Smooth muscle cell (in vitro differentiated cells): ENCODE results near the gene MESD. TPM values are rescaled to one million over a fixed set of nuclear protein-coding genes. Genes with fewer than 3 reads are reported as not detected.

Experiments
- DNase-seq: peaks from one replicate; lab custom pipeline; 2025; ENCODE audit not compliant: unreplicated experiment; lab: John Stamatoyannopoulos, UW
- H2AFZ ChIP-seq: fragments of 200-600 bp; sonication (generic); 2 replicates; pipeline ENCODE4 v1.6.0; 2016; ENCODE audit warnings: antibody characterized with exemption, low read depth, mild to moderate bottlenecking
- H3F3A ChIP-seq: fragments of 200-600 bp; sonication (generic); 2 replicates; pipeline ENCODE4 v1.6.0; 2017; ENCODE audit warnings: antibody characterized with exemption, low read depth
- H3K27ac ChIP-seq: fragments of 200-600 bp; sonication (generic); 2 replicates; pipeline ENCODE4 v1.5.1; 2016; ENCODE audit warnings: low read depth, mild to moderate bottlenecking
- H3K27me3 ChIP-seq: fragments of 200-600 bp; sonication (generic); 2 replicates; pipeline ENCODE4 v1.6.1; 2016; ENCODE audit warnings: low read depth, mild to moderate bottlenecking
- H3K36me3 ChIP-seq: fragments of 200-600 bp; sonication (generic); 2 replicates; pipeline ENCODE4 v1.5.1; 2016; ENCODE audit warnings: low read depth
- H3K4me1 ChIP-seq: fragments of 200-600 bp; sonication (generic); 2 replicates; pipeline ENCODE4 v1.5.1; 2016; ENCODE audit warnings: low read depth
- H3K4me2 ChIP-seq: fragments of 200-600 bp; sonication (generic); 2 replicates; pipeline ENCODE4 v1.6.0; 2016; ENCODE audit warnings: mild to moderate bottlenecking
- H3K4me3 ChIP-seq: fragments of 200-600 bp; sonication (generic); 2 replicates; pipeline ENCODE4 v1.5.1; 2016; ENCODE audit warnings: mild to moderate bottlenecking
- H3K79me2 ChIP-seq: fragments of 200-600 bp; sonication (generic); 2 replicates; pipeline ENCODE4 v1.6.0; 2016; ENCODE audit warnings: low read depth, mild to moderate bottlenecking
- H3K9ac ChIP-seq: fragments of 200-600 bp; sonication (generic); 2 replicates; pipeline ENCODE4 v1.6.0; 2016; ENCODE audit warnings: low read depth
- H3K9me3 ChIP-seq: fragments of 200-600 bp; sonication (generic); replicated peaks from 2 replicates; pipeline ENCODE4 v1.5.1; 2016; ENCODE audit warnings: low read depth
- H4K20me1 ChIP-seq: fragments of 200-600 bp; sonication (generic); 2 replicates; pipeline ENCODE4 v1.6.0; 2016; ENCODE audit warnings: low read depth
- WGBS: methylation state at CpG from one replicate; pipeline ENCODE4 v1.1.7; 2016; ENCODE audit warnings: low lambda C conversion rate; 5-methylcytosine and 5-hydroxymethylcytosine counted together
- polyA plus RNA-seq: library from polyadenylated mRNA; unstranded; fragments of >200 nt; fragmentation: Nextera tagmentation; extraction: Ambion mirVana; gene quantifications from 2 replicates; pipeline ENCODE4 v1.2.1, GENCODE V29; 2016
- total RNA-seq: library from RNA; depleted of rRNA; stranded (reverse); fragments of >200 nt; gene quantifications from 2 replicates; pipeline ENCODE4 v1.2.3, GENCODE V29; 2014
- TF ChIP-seq, protein P1 (sequence below): fragments of 200-600 bp; sonication (generic); IDR thresholded peaks from 2 replicates; pipeline ENCODE4 v1.5.1; 2017; ENCODE audit warnings: borderline replicate concordance, mild to moderate bottlenecking, antibody characterized with exemption; ENCODE audit not compliant: insufficient read depth, poor library complexity, severe bottlenecking

The MESD gene
- total and polyA plus RNA-seq, 2 experiments from 2014 or later, result 20.1 to 41.4 TPM

DNA sequence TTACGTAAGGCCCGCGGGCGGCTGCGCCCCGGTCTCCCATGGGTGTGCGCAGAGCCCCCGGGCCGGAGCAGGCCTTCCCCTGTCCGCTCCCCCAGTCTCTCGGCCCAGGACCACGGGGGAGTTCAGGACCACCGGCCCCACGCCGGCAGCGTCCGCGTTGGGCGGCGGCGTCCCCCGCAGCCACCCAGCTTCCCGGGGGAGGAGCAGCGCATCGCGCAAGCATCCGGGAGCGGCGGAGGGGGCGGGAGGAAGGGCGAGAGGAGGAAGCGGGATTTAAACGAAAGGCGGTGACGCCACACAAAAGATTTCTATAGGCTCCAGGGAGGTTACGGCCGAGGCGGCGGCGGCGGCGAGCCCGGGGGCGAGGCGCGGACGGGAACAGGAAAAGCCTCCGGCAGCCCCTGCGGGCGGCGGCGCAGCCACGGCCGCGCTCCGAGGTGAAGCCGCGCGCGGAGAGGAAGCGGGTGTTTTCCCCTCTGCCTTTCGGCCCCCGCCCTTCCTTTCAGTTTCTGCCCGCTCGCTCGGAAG, 11.1 kb upstream of the MESD start, which contains the start of gene TLNRD1:
TLNRD1 (plus strand) TSS at position 300 of the 528 bp plus-strand sequence. CDS start 1,349 bp downstream, outside the sequence.
- H3K27ac ChIP-seq, result peak within 1 kb of the TSS; percentile 91
- peak within 1 kb of the TSS; percentile 96 for H3K9ac ChIP-seq
- H3K27me3 ChIP-seq, result no peaks in the 10 kb centered on the region
- under 1% methylated on average over 42 of the region's 66 CpGs for WGBS
- TF ChIP-seq, protein P1, sequence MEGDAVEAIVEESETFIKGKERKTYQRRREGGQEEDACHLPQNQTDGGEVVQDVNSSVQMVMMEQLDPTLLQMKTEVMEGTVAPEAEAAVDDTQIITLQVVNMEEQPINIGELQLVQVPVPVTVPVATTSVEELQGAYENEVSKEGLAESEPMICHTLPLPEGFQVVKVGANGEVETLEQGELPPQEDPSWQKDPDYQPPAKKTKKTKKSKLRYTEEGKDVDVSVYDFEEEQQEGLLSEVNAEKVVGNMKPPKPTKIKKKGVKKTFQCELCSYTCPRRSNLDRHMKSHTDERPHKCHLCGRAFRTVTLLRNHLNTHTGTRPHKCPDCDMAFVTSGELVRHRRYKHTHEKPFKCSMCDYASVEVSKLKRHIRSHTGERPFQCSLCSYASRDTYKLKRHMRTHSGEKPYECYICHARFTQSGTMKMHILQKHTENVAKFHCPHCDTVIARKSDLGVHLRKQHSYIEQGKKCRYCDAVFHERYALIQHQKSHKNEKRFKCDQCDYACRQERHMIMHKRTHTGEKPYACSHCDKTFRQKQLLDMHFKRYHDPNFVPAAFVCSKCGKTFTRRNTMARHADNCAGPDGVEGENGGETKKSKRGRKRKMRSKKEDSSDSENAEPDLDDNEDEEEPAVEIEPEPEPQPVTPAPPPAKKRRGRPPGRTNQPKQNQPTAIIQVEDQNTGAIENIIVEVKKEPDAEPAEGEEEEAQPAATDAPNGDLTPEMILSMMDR, result no peak
- peaks cover 42% of the 10 kb centered on the region for H4K20me1 ChIP-seq
- H3F3A ChIP-seq, result no peaks in the 10 kb centered on the region
- no peaks in the 10 kb centered on the region for H3K36me3 ChIP-seq
- no peaks in the 10 kb centered on the region for H3K9me3 ChIP-seq
- H3K4me3 ChIP-seq, result peak within 1 kb of the TSS; percentile 99
- H2AFZ ChIP-seq, result peak within 1 kb of the TSS; percentile 96
- peak; percentile 52 for DNase-seq
- H3K79me2 ChIP-seq, result peaks cover 42% of the 10 kb centered on the region
- H3K4me1 ChIP-seq, result no peaks in the 10 kb centered on the region
- H3K4me2 ChIP-seq, result peak within 1 kb of the TSS; percentile 85

DNA sequence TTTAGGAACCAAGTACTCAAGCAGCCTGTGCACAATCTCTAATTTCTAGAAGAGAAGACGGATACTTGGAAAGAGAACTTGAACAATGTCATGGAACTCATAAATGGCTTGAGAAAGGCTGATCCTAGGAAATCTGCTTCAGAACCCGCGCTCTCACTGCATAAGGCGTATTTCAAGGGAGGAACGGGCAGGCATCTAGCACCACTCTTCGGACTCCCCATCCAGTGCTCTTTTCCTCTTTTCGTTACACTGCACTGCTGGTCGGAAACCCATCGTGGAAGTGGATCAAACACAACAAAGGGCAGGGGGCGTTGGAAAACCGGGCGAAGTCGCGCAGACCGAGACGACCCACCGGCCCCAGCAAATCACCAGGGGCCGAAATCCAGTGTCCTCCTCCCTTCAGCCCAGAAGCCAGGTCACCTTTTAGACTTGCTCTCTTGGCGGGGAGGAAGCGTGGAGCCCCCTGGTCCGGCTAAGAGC, 10.6 kb upstream of the MESD start:
- Histone ChIP-seq H3F3A (no peaks in the 10 kb centered on the region), H3K27ac (peak overlapping the region; percentile 91), H3K27me3 (no peaks in the 10 kb centered on the region), H3K9me3 (no peaks in the 10 kb centered on the region), H3K4me3 (peak overlapping the region; percentile 99), H3K79me2 (peaks cover 37% of the 10 kb centered on the region), H3K4me1 (no peaks in the 10 kb centered on the region), H3K4me2 (peak overlapping the region; percentile 85), H2AFZ (peak overlapping the region; percentile 96), H3K36me3 (no peaks in the 10 kb centered on the region), H3K9ac (peak overlapping the region; percentile 96), H4K20me1 (peaks cover 37% of the 10 kb centered on the region)
- TF ChIP-seq, protein P1, result no peak
- no peak for DNase-seq
- 7% methylated on average over 21 of the region's 21 CpGs for WGBS

DNA sequence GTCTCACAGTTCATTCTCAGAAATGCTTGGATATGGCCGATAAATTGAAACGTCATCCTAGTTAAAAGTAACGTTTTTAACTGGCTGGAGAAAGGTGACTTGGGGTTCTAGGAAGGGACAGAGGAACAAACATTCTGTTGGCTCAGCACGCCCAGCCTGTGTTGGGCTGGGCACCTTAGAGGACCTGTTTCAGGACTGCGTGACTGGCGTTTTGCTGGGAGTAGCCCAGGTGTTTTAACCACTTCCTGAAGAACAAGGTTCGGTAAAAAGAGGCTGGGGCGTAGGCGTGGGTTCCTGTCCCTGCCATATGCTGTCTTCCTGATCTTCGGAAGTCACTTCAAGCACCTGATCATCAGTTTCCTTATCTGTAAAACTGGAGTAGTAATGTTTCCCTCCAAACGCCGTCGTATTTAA, 10.0 kb upstream of the MESD start:
- Histone ChIP-seq H3K9me3 (no peaks in the 10 kb centered on the region), H3K27ac (peak overlapping the region; percentile 91), H2AFZ (no peak overlapping the region), H3K36me3 (no peaks in the 10 kb centered on the region), H3K4me3 (peak overlapping the region; percentile 99), H3K4me1 (no peaks in the 10 kb centered on the region), H3F3A (no peaks in the 10 kb centered on the region), H3K4me2 (peak overlapping the region; percentile 85), H3K9ac (no peak overlapping the region), H3K79me2 (peaks cover 32% of the 10 kb centered on the region), H3K27me3 (no peaks in the 10 kb centered on the region), H4K20me1 (peaks cover 31% of the 10 kb centered on the region)
- 79% methylated on average over 13 of the region's 13 CpGs for WGBS
- TF ChIP-seq, protein P1, result no peak
- DNase-seq, result no peak

DNA sequence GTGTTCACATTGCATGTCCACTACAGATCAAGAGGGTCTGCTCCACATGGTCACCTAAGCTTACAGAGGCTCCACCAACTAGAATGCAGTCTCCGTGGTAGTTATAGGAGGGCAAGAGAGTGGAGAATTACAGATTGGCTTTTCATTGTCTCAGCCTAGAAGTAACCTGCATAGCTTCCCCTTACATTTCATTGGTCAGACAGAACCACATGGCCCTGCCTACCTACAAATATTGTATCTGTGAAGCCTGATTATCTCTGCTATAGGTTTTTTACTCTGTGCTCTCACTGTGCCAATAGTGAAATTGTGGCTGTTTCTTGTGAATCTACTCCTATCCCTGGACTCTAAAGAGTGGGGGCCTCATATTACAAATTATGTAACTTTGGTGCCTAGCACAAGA, 8.6 kb upstream of the MESD start:
- Histone ChIP-seq H3F3A (no peaks in the 10 kb centered on the region), H3K79me2 (peaks cover 18% of the 10 kb centered on the region), H2AFZ (no peak overlapping the region), H3K4me1 (no peaks in the 10 kb centered on the region), H3K4me3 (no peak overlapping the region), H3K27ac (no peak overlapping the region), H3K9me3 (no peaks in the 10 kb centered on the region), H3K9ac (no peak overlapping the region), H3K4me2 (no peak overlapping the region), H4K20me1 (peaks cover 17% of the 10 kb centered on the region), H3K36me3 (no peaks in the 10 kb centered on the region), H3K27me3 (no peaks in the 10 kb centered on the region)
- DNase-seq, result no peak
- WGBS, result 84% methylated on average over 1 of the region's 1 CpG
- TF ChIP-seq, protein P1, result no peak
